GM18517 (cell line): ENCODE results near the gene TMEM170B.
"Not testable (repeated sequence)": the region's sequence is repeated elsewhere in the genome, so short reads cannot be mapped to it uniquely, and the experiment has no call there.

Experiments
- ATAC-seq: cut with Tn5 transposase; IDR thresholded peaks from one replicate; pipeline ENCODE4 v1.9.1; 2021; ENCODE audit warnings: mild to moderate bottlenecking, moderate library complexity; ENCODE audit not compliant: unreplicated experiment

TMEM170B gene

GRCh38 chr6:11527274-11527870, 10.2 kb upstream of the TMEM170B start:
- ATAC-seq, result no peak

- ATAC-seq, result no peak
These were observed 8.6 kb upstream of the TMEM170B start for GRCh38 chr6:11528996-11529395.

- ATAC-seq, result no peak
These were observed 5.5 kb upstream of the TMEM170B start for GRCh38 chr6:11532097-11532496.

DNA sequence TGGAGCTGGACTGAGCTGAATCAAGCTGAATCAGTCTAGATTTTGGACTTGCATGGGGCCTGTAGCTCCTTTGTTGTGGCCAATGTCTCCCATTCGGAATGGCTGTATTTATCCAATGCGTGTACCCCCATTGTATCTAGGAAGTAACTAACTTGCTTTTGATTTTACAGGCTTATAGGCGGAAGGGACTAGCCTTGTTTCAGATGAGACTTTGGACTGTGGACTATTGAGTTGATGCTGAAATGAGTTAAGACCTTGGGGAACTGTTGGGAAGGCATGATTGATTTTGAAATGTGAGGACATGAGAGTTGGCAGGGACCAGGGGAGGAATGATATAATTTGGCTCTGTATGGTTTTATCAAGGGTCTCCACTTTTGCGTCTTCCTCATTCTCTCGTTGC, 3.0 kb upstream of the TMEM170B start:
- ATAC-seq, result no peak

DNA sequence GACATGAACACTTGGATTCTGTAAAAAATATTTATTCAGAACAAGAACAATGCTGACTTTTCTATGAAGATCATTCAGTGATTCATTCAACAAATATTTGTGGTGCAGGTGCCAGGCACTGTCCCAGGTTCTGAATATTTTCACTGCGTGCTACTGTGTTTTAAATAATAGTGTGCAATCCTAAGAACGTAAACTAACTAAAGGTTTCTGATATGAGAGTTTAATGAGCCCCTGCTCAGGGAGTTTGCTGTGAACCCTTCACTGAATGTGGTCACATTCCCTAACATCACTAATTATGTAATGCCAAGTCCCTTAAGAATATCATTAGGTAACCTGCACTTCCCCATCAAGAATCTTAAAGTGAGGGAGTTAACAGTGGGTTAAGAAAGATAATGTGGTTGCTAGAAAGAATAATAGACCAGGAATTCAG, 1.7 kb upstream of the TMEM170B start:
- no peak for ATAC-seq

DNA sequence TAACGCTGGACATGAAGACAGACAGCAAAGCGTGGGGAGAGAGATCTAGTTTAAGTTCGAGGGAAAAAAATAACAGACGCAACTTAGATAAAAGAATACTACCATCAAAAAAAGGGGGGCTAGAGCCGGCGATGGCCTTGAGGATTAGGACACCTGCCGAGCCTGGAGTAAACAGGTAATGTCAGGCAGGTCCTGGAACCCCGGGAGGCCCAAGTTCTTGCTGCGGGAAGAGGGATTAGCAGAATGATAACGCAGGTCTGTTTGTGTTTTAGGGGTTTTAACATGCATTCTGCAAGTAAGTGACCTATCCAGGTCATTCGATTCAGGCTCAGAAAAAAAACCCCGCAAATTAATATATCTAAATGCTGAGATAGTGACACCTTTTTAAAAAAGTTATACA, 754 bp upstream of the TMEM170B start:
- no peak for ATAC-seq

- ATAC-seq, result peak; percentile 20
These were observed 686 bp downstream of the TMEM170B start for GRCh38 chr6:11538052-11538818.

DNA sequence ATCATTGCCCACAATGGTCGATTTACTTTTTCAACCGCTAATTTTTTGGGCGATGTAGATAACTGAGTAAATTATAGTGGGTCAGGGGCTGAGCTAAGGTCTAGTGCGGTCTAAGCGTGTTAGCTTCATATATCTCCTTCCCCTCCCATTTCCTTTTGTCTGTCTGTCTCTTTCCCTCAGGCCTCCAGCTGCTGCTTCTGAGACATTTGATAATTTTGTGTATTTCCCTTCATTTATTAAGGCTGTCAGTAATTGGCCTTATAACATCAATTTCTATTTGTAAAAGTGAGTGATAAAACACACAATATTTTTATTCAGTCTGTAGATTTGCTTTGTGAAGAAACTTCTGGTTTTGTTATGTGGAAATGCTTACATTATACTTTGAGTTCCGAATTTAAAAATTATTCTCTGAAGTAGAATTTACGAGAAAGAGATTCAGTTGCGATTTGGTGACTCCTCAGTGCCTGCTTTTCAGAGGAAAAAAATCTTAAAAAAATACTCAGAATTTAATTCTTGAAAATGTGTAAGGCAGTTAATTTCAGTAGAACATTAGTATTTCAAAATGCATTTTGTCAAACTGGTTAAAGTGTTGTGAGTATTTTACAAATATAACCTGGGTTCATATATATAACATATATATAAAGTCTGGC, 1.4 kb downstream of the TMEM170B start:
- no peak for ATAC-seq

GRCh38 chr6:11542863-11543262, 5.3 kb downstream of the TMEM170B start:
- ATAC-seq, result no peak

- ATAC-seq, result no peak
These were observed 6.5 kb downstream of the TMEM170B start for GRCh38 chr6:11543919-11544518.

- not testable (repeated sequence) for ATAC-seq
These were observed 10.3 kb downstream of the TMEM170B start for GRCh38 chr6:11547846-11548245.

DNA sequence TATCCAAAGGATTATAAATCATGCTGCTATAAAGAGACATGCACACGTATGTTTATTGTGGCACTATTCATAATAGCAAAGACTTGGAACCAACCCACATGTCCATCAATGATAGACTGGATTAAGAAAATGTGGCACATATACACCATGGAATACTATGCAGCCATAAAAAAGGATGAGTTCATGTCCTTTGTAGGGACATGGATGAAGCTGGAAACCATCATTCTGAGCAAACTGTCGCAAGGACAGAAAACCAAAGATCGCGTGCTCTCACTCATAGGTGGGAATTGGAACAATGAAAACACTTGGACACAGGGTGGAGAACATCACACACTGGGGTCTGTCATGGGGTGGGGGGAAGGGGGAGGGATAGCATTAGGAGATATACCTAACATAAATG, 11.0 kb downstream of the TMEM170B start:
- ATAC-seq, result not testable (repeated sequence)

- no peak for ATAC-seq
These were observed 13.5 kb downstream of the TMEM170B start for GRCh38 chr6:11551053-11551452.

- ATAC-seq, result no peak
These were observed 14.9 kb downstream of the TMEM170B start for GRCh38 chr6:11552442-11552841.

DNA sequence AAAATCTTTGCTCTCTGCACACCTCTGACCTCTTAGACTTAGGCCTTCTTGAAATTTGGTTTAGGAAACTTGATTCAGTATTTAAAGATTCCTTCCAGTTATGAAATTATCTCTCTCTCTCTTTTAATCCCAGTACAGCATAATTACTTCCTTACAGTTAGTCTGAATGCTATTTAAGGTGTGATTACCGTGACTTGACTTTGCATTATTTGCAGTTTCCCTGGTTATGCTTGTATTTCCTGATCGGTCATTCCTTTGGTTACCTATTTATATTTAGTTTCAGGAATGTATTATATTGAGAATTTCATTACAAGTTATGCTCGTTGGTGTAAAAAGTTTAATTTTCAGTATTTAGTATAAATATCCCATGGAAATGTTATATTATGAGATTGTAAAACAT, 16.3 kb downstream of the TMEM170B start:
- ATAC-seq, result no peak

- no peak for ATAC-seq
These were observed 18.8 kb downstream of the TMEM170B start for GRCh38 chr6:11556309-11556708.

DNA sequence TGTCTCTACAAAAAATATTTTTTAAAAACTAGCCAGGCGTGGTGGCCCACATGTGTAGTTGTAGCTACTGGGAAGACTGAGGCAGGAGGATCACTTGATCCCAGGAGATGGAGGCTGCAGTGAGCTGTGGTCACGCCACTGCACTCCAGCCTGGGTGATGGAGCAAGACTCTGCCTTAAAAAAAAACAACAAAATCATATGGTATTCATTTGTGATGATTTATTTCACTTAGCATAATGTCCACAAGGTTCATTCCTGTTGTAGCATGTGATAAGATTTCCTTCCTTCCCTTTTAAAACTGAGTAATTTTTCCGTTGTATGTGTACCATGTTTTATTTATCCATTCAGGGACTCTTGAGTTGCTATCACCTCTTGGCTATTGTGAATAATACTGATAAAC, 26.2 kb downstream of the TMEM170B start:
- no peak for ATAC-seq

DNA sequence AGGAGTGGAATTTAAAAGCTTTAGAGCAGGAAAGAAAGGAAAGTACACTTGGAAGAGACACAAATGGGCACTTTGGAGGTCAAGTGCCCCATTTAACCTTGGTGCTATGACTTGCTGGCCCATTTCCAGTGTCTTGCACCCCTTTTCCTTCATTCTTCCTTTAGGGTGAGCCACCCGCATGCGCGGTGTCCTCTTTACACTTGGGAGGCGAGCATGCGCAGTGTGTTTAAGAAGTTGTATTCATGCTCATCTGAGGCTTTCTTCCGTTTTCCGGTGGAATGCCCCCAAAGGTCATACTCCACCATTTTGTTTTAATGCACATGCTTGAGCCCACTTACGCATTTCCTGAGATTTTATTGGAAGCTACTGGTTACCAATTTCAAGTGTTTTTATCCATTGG, 29.1 kb downstream of the TMEM170B start:
- no peak for ATAC-seq

DNA sequence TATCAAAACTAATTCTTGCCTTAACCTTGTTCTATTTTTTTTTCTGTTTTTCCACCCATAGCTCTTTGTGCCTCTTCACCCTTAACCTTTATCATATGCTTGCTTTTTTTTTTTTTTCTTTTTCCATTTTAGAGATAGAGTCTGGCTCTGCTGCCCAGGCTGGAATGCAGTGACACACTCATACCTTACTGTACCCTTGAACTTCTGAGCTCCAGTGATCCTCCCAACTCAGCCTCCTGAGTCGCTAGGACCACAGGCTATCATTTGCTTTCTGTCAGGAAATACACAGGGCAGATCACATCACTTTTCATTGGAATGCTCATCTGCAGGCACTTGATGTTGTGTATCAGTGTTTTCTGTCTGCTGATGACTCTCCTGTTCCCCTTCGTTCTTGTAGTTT, 33.5 kb downstream of the TMEM170B start:
- ATAC-seq, result no peak

GRCh38 chr6:11575408-11576033, 38.0 kb downstream of the TMEM170B start:
- peak; percentile 93 for ATAC-seq

DNA sequence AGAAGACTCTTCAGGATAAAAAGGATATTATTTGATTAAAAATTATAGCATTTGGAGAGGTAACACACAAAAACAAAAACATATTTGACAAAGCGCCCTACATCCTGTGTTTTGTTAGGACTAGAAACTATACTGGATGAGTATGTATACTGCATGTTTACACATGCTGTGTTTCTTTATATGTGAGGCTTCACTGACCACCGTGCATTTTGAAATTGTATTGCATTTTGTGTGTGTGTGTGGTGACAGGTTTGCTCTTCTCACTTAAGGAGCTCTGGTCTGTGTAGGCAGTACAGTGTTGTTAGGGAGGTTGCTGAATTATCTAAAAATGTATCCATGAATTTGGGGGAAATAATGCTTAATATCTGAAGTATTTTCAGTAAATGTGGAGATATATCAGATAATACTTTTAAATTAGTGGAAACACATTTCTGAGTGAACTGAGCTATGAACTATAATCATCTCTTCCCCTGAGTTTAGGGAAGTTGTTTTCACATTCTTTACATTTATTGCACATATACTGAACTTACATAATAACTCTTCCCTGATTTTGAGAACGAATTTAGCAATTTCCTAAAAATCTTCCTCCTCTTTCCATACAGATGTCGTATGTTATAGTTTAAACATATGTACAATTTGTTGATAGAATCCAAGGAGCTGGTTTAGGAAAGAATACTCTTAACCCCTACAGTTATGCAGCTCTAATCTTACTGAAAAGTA, 43.3 kb downstream of the TMEM170B start:
- ATAC-seq, result no peak
